Psoas muscle (tissue), 8 donors: Measurements from ENCODE around the gene CUL1. TPM values are rescaled to one million over a fixed set of nuclear protein-coding genes. Genes with fewer than 3 reads are reported as not detected.

Source experiments
- ATAC-seq, 4 donors: fragments of 200-7000 bp; cut with Tn5 transposase; one replicate each; pipeline ENCODE4 v1.9.1; 2020; ENCODE audit warnings: moderate library complexity in 3 of 4, mild to moderate bottlenecking in 2 of 4
- DNase-seq, 2 donors: peaks; one replicate each; pipeline ENCODE4 v3.0.0-alpha.2; 2020
- H3K27ac ChIP-seq: fragments of 200-600 bp; one replicate; pipeline ENCODE4 v1.8.0; 2022
- H3K27me3 ChIP-seq, 3 donors: fragments of 200-600 bp in 1 of 3; one replicate each; pipeline versions ENCODE4 v1.6.1 to v1.8.0; 2013 to 2022; ENCODE audit warnings: low read length in 2 of 3, mild to moderate bottlenecking in 2 of 3, moderate library complexity in 1 of 3; ENCODE audit not compliant: insufficient read depth in 3 of 3
- H3K36me3 ChIP-seq, 2 donors: fragments of 200-600 bp in 1 of 2; one replicate each; pipeline versions ENCODE4 v1.6.1 to v1.8.0; 2013 to 2022; ENCODE audit warnings: low read depth in 1 of 2, mild to moderate bottlenecking in 1 of 2, moderate library complexity in 1 of 2; ENCODE audit not compliant: insufficient read depth in 1 of 2
- H3K4me1 ChIP-seq: fragments of 200-600 bp; one replicate; pipeline ENCODE4 v1.8.0; 2022
- H3K4me3 ChIP-seq: fragments of 200-600 bp; one replicate; pipeline ENCODE4 v1.8.0; 2022; ENCODE audit warnings: mild to moderate bottlenecking
- H3K9me3 ChIP-seq: fragments of 200-600 bp; one replicate; pipeline ENCODE4 v1.8.0; 2022
- CTCF ChIP-seq: fragments of 200-600 bp; IDR thresholded peaks from one replicate; pipeline ENCODE4 v1.8.0; 2022; ENCODE audit warnings: antibody characterized with exemption
- WGBS, 3 donors: extraction: QIAGEN DNeasy Blood & Tissue Kit; methylation state at CpG; one replicate each; pipeline versions ENCODE4 v1.1.6 to v1.1.7; 2013; 5-methylcytosine and 5-hydroxymethylcytosine counted together
- intact Hi-C, 2 donors: fragments of 100-400 bp; cut with DNase I; formaldehyde crosslinking; loops; one replicate each; pipeline versions ENCODE4 v1.11.0 to v1.14.2; 2022
- polyA plus RNA-seq, 3 donors: library from polyadenylated mRNA; stranded (reverse); fragments of 200-250 nt; gene quantifications; one replicate each; pipeline ENCODE4 v1.2.3, GENCODE V29; 2013
- total RNA-seq, 4 donors: library from RNA; stranded (reverse); fragmentation: NEBNext Ultra II Directional in 2 of 4; extraction: Animal tissue kit (Norgen Biotek cat#: 25700) in 2 of 4; gene quantifications; one replicate each; pipeline versions ENCODE4 v1.2.1 to v1.2.4, GENCODE V29; 2021 to 2023
- donor health status: healthy with polysubstance abuse.
- donor health status: DM: no; HTN: no; CAD: no; lungs with moderate emphysema.
- donor health status: Bipolar disorder and iron deficiency.
- donor health status: healthy.
- donor health status: DM: yes; HTN: yes; CAD: no.
- donor health status: DM: no; HTN: no; CAD: no.
- donor health status: DM: no; HTN: no; CAD: no.
- donor health status: DM: yes; HTN: yes; CAD: no.

CUL1 gene
- total and polyA plus RNA-seq, 7 donors = 65.1 to 149 (median 86.5) TPM

- DNase-seq (no peak), ATAC-seq (peak in 2 of 4 donors; percentile 27 to 48)
- 47 to 53% (median 53%) methylated on average over 3 of the region's 3 CpGs for WGBS, 3 donors
- Histone ChIP-seq H3K4me1 (peaks cover 14% of the 10 kb centered on the region), H3K4me3 (no peak overlapping the region), H3K36me3 (peaks cover 0 to 2% of the 10 kb centered on the region in 2 donors), H3K27me3 (no peaks in the 10 kb centered on the region), H3K27ac (peak overlapping the region; percentile 2), H3K9me3 (no peaks in the 10 kb centered on the region)
- no peak for TF ChIP-seq CTCF
- intact Hi-C loops = no loop called here
Measured at GRCh38 chr7:148747274-148747673, 48.6 kb downstream of the CUL1 start.

- no peak overlapping the region for H3K27ac ChIP-seq
- H3K4me1 ChIP-seq = peaks cover 13% of the 10 kb centered on the region
- WGBS, 3 donors = 95 to 99% (median 97%) methylated on average over 8 of the region's 8 CpGs
- H3K36me3 ChIP-seq = peaks cover 0 to 15% of the 10 kb centered on the region in 2 donors
- ATAC-seq (no peak), DNase-seq (no peak)
- intact Hi-C loops = no loop called here
- TF ChIP-seq CTCF = no peak
- H3K4me3 ChIP-seq = no peak overlapping the region
- H3K9me3 ChIP-seq = no peaks in the 10 kb centered on the region
- H3K27me3 ChIP-seq = no peaks in the 10 kb centered on the region
Measured at GRCh38 chr7:148750442-148751355, 52.0 kb downstream of the CUL1 start.

GRCh38 chr7:148753224-148753623, 54.5 kb downstream of the CUL1 start:
- no peaks in the 10 kb centered on the region for H3K4me1 ChIP-seq
- no peaks in the 10 kb centered on the region for H3K27me3 ChIP-seq
- no peak overlapping the region for H3K4me3 ChIP-seq
- no peak for ATAC-seq
- peaks cover 6 to 31% of the 10 kb centered on the region in 2 donors for H3K36me3 ChIP-seq
- DNase-seq = no peak
- TF ChIP-seq CTCF = no peak
- H3K27ac ChIP-seq = no peak overlapping the region
- no peaks in the 10 kb centered on the region for H3K9me3 ChIP-seq
- intact Hi-C loops = no loop called here
- 69 to 80% (median 69%) methylated on average over 4 of the region's 4 CpGs for WGBS, 3 donors

GRCh38 chr7:148754912-148755311, 56.2 kb downstream of the CUL1 start:
- DNase-seq (no peak), ATAC-seq (no peak)
- H3K36me3 ChIP-seq = peaks cover 6 to 48% of the 10 kb centered on the region in 2 donors
- TF ChIP-seq CTCF = no peak
- H3K27ac ChIP-seq = no peak overlapping the region
- intact Hi-C loops = no loop called here
- H3K27me3 ChIP-seq = no peaks in the 10 kb centered on the region
- no peaks in the 10 kb centered on the region for H3K9me3 ChIP-seq
- H3K4me1 ChIP-seq = no peaks in the 10 kb centered on the region
- WGBS, 3 donors = 86 to 93% (median 86%) methylated on average over 6 of the region's 6 CpGs
- no peak overlapping the region for H3K4me3 ChIP-seq
